ENCODE results near the gene SH3PXD2B. TPM values are rescaled to one million over a fixed set of nuclear protein-coding genes. Genes with fewer than 3 reads are reported as not detected.
"Not testable (repeated sequence)": the region's sequence is repeated elsewhere in the genome, so short reads cannot be mapped to it uniquely, and the experiment has no call there.

Gene SH3PXD2B
- total RNA-seq, 1 donor, result 46.7 TPM

DNA sequence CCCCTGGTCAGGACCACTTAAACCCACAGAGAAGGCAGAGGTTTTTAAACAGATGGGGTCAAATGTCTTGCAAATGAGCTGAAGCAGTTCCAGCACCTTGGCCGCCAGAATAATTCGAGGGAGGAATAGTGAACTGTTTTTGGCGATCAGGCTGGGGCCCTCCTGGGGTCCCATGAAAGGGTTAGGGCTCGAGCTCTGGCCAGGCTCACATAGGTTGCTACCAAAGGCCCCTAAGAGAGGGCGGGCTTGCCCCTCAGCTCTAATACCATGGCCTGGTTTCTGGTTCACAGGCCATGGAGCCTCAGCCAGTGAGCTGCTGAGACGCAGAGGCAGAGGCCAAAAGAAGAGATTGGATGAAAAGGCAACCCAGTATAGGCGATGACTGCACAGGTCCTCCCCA lies 96.0 kb downstream of the SH3PXD2B start:
- TF ChIP-seq, protein P1, sequence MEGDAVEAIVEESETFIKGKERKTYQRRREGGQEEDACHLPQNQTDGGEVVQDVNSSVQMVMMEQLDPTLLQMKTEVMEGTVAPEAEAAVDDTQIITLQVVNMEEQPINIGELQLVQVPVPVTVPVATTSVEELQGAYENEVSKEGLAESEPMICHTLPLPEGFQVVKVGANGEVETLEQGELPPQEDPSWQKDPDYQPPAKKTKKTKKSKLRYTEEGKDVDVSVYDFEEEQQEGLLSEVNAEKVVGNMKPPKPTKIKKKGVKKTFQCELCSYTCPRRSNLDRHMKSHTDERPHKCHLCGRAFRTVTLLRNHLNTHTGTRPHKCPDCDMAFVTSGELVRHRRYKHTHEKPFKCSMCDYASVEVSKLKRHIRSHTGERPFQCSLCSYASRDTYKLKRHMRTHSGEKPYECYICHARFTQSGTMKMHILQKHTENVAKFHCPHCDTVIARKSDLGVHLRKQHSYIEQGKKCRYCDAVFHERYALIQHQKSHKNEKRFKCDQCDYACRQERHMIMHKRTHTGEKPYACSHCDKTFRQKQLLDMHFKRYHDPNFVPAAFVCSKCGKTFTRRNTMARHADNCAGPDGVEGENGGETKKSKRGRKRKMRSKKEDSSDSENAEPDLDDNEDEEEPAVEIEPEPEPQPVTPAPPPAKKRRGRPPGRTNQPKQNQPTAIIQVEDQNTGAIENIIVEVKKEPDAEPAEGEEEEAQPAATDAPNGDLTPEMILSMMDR (IDR thresholded peaks at IDR 0.05; ENCODE audit: insufficient read depth, low read length), result no peak
- DNase-seq (ENCODE audit: low read depth), result no peak
- H3K4me3 ChIP-seq (ENCODE audit: low read depth, low read length), result no peak overlapping the region

DNA sequence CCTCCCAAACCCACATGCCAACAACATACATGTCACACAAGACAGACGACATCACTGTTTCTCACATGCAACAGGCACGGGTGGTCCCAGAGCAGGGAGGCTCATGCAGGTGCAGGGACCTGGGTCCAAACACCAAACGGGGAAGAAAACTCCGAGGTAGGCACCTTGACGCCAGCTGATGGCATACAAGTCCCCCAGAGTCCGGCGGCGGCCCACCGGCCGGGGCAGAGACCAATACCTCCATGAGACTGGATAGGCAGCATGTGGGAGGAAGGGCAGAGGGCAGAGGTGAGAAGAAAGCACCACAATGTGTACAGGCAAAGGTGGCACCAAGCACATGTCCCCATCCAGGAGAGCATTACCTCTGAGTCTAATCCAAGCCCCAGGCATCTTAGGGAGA lies 97.8 kb downstream of the SH3PXD2B start:
- no peak overlapping the region for H3K4me3 ChIP-seq (ENCODE audit: low read depth, low read length)
- TF ChIP-seq, protein P1 (IDR thresholded peaks at IDR 0.05; ENCODE audit: insufficient read depth, low read length), result no peak
- no peak for DNase-seq (ENCODE audit: low read depth)

DNA sequence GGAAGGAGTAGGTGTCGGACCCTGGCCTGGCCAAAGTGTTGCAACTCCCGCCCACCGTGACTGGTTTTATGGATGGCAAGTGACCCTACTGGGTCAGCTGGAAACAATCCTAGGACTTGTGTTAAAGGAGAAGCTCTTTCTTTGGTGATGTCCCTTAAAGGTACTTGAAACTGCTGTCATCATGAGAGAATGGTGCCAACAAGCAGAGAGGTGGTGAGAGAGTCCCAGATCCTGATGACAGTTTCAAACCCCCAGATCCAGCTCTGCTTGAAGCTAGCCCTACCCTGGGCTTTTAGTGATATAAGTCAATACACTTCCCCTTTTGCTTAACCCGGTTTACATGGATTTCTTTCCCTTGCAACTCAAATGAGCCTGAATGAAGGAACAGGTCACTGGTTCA lies 98.3 kb downstream of the SH3PXD2B start:
- TF ChIP-seq, protein P1 (IDR thresholded peaks at IDR 0.05; ENCODE audit: insufficient read depth, low read length), result no peak
- no peak for DNase-seq (ENCODE audit: low read depth)
- no peak overlapping the region for H3K4me3 ChIP-seq (ENCODE audit: low read depth, low read length)

DNA sequence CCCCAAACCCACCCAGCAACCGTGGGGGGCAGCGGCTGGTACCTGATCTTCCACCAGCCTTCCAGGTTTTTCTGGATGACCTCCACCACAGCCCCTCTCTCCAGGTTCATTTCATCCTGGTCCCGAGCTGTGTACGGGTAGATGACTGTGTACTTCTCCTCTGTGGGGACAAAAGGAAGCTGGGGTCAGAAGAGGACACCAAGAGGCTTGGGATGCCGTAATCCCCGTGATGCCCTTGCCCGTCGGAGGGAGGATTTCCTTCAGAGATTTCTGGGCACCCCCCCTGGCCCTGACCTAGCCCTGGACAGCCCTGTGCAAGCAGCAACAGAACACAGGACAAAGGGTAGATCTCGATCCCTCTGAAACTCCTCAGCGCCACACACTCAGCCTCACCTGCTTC lies 100.5 kb downstream of the SH3PXD2B start:
- H3K4me3 ChIP-seq (ENCODE audit: low read depth, low read length), result no peak overlapping the region
- DNase-seq (ENCODE audit: low read depth), result no peak
- TF ChIP-seq, protein P1 (IDR thresholded peaks at IDR 0.05; ENCODE audit: insufficient read depth, low read length), result no peak

DNA sequence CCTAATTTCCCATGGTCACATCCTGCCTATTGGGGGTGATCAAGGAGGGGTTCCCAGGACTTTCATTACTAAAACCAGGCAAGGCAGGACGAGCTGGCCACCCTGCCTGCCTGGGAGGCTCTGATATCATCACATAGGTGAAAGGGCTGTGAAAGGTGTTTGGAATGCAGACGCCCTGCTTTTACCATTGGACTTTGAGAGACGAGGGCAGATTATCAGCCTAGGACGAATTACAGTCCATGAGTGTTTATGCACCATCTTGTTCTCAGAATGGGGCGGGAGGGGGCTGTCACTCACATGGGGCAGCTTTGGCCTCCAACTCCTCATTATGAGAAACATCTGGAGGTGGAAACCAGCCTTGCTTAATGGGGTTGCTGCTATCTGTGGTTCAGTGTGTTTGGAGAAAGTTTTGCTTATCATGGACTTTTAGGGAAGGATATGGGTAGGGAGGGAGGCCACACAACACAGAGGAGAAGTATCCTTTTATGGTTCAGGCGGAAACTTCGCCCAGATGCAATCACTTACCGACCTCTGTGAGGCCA lies 101.0 kb downstream of the SH3PXD2B start:
- H3K4me3 ChIP-seq (ENCODE audit: low read depth, low read length), result no peak overlapping the region
- TF ChIP-seq, protein P1 (IDR thresholded peaks at IDR 0.05; ENCODE audit: insufficient read depth, low read length), result no peak
- peak; percentile 45 for DNase-seq (ENCODE audit: low read depth)

DNA sequence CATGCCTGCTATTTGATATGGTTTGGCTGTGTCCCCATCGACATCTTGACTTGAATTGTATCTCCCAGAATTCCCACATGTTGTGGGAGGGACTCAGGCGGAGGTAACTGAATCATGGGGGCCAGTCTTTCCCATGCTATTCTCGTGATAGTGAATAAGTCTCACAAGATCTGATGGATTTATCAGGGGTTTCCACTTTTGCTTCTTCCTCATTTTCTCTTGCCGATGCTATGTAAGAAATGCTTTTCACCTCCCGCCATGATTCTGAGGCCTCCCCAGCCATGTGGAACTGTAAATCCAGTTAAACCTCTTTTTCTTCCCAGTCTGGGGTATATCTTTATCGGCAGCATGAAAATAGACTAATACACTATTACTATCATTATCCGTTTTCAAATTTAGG lies 101.8 kb downstream of the SH3PXD2B start:
- not testable (repeated sequence) for H3K4me3 ChIP-seq (ENCODE audit: low read depth, low read length); DNase-seq (ENCODE audit: low read depth)

DNA sequence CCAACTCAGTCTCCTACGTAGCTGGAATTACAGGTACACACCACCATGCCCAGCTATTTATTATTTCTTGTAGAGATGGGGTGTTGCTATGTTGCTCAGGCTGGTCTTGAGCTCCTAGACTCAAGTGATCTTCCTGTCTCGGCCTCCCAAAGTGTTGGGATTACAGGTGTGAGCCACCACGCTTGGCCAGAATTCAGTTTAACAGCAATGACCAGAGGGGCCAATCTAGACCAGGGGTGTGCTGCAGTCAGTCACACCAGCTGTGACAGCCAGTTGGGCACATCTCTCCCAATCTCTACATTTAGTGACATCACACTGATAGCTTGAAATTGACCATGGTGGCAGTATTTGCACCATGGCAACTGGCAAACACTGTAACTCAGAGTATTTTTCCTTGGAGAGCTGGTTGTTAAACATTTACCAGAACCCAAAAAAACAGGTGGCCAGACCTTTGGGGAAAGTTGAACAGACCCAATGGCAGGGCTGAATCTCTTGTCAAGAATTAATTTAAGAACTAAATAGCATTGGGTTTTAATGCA lies 103.0 kb downstream of the SH3PXD2B start:
- H3K4me3 ChIP-seq (ENCODE audit: low read depth, low read length), result no peak overlapping the region
- no peak for DNase-seq (ENCODE audit: low read depth)
- TF ChIP-seq, protein P1 (IDR thresholded peaks at IDR 0.05; ENCODE audit: insufficient read depth, low read length), result no peak
